H1 (cell line): ENCODE data around the gene MX1. TPM values are rescaled to one million over a fixed set of nuclear protein-coding genes. Genes with fewer than 3 reads are reported as not detected.

ENCODE experiments used
- CTCF ChIA-PET: fragments of 300-600 bp; sonication (Branson Sonifier 250); formaldehyde crosslinking; loops from one replicate; lab custom pipeline; 2021; ENCODE audit not compliant: partially characterized antibody; lab: Charles Lee
- POLR2A ChIA-PET: fragments of 300-600 bp; sonication (Branson Sonifier 250); formaldehyde crosslinking; loops from one replicate; lab custom pipeline; 2021; ENCODE audit warnings: inconsistent platforms; ENCODE audit not compliant: partially characterized antibody; lab: Charles Lee
- DNase-seq, 2 experiments: peaks; one replicate each; pipeline versions ENCODE4 v3.0.0 to v3.0.0-alpha.2; 2010 to 2022; ENCODE audit warnings: low spot score in 2 of 2, low read depth in 1 of 2, mixed read lengths in 1 of 2
- FAIRE-seq: peaks from 2 replicates; lab custom pipeline; 2011; peaks lifted over from hg19 to GRCh38; lab: Jason Lieb, UNC
- H2AFZ ChIP-seq: 2 replicates; pipeline ENCODE4 v1.8.1; 2012; ENCODE audit warnings: low read length, inconsistent platforms
- H2AK5ac ChIP-seq: 2 replicates; pipeline ENCODE4 v1.6.1; 2013; ENCODE audit warnings: low read depth, low read length
- H2BK120ac ChIP-seq: replicated peaks from 2 replicates; pipeline ENCODE3; 2013; ENCODE audit warnings: low read depth, low read length, inconsistent platforms
- H2BK12ac ChIP-seq: 2 replicates; pipeline ENCODE4 v1.6.1; 2013; ENCODE audit warnings: low read depth, low read length
- H2BK15ac ChIP-seq: 2 replicates; pipeline ENCODE4 v1.6.1; 2013; ENCODE audit warnings: low read length
- H2BK20ac ChIP-seq: 2 replicates; pipeline ENCODE4 v1.6.1; 2013; ENCODE audit warnings: low read length
- H2BK5ac ChIP-seq: 2 replicates; pipeline ENCODE4 v1.6.1; 2013; ENCODE audit warnings: low read depth, low read length
- H3K14ac ChIP-seq: 2 replicates; pipeline ENCODE4 v1.6.1; 2013; ENCODE audit warnings: inconsistent platforms; ENCODE audit not compliant: insufficient read length
- H3K18ac ChIP-seq: 2 replicates; pipeline ENCODE4 v1.6.1; 2013; ENCODE audit warnings: low read length; ENCODE audit errors: extremely low read depth
- H3K23ac ChIP-seq: 2 replicates; pipeline ENCODE4 v1.6.1; 2013; ENCODE audit warnings: inconsistent platforms; ENCODE audit not compliant: insufficient read length
- H3K23me2 ChIP-seq: 2 replicates; pipeline ENCODE4 v1.6.1; 2013; ENCODE audit warnings: low read depth, low read length
- H3K27ac ChIP-seq: 2 replicates; pipeline ENCODE4 v1.6.1; 2011; ENCODE audit warnings: low read depth, low read length, inconsistent platforms
- H3K27me3 ChIP-seq, 4 experiments: replicated peaks in 1 of 4; 1 replicate in 1 of 4; 2 replicates in 3 of 4; pipeline versions ENCODE4 v1.6.1 to v1.8.1; 2011 to 2013; ENCODE audit warnings: low read length in 3 of 4, mild to moderate bottlenecking in 3 of 4, inconsistent platforms in 2 of 4, mixed read lengths in 2 of 4, moderate library complexity in 1 of 4; ENCODE audit not compliant: control insufficient read depth in 3 of 4, insufficient read depth in 3 of 4; ENCODE audit errors: extremely low read depth in 1 of 4
- H3K36me3 ChIP-seq, 4 experiments: 2 replicates each; pipeline versions ENCODE4 v1.6.1 to v1.8.1; 2011 to 2013; ENCODE audit warnings: mild to moderate bottlenecking in 4 of 4, low read length in 3 of 4, moderate library complexity in 2 of 4, control low read depth in 1 of 4, inconsistent platforms in 1 of 4; ENCODE audit not compliant: insufficient read depth in 4 of 4, control insufficient read depth in 2 of 4
- H3K4ac ChIP-seq: replicated peaks from 2 replicates; pipeline ENCODE3; 2013; ENCODE audit warnings: low read length, low read depth, mixed read lengths, inconsistent platforms; ENCODE audit not compliant: insufficient read length
- H3K4me1 ChIP-seq, 4 experiments: replicated peaks in 1 of 4; 1 replicate in 1 of 4; 2 replicates in 3 of 4; pipeline versions ENCODE4 v1.6.1 to v1.8.1; 2011 to 2013; ENCODE audit warnings: low read length in 3 of 4, inconsistent platforms in 2 of 4, mixed read lengths in 1 of 4; ENCODE audit not compliant: insufficient read depth in 4 of 4, control insufficient read depth in 3 of 4
- H3K4me2 ChIP-seq, 2 experiments: 2 replicates each; pipeline versions ENCODE4 v1.6.1 to v1.8.1; 2011 to 2013; ENCODE audit warnings: low read depth in 2 of 2, low read length in 2 of 2, control low read depth in 1 of 2, inconsistent platforms in 1 of 2, mild to moderate bottlenecking in 1 of 2; ENCODE audit not compliant: insufficient read depth in 1 of 2
- H3K4me3 ChIP-seq, 4 experiments: fragments of 200-600, 300-600 bp in 1 of 4; sonication (generic), shearing (Covaris generic), sonication (Bioruptor Twin) in 1 of 4; 2 replicates each; pipeline versions ENCODE4 v1.5.1 to v1.8.1; 2011 to 2016; ENCODE audit warnings: low read length in 4 of 4, low read depth in 3 of 4, control low read depth in 2 of 4, inconsistent platforms in 2 of 4, mild to moderate bottlenecking in 2 of 4, mixed read lengths in 1 of 4, moderate library complexity in 1 of 4; ENCODE audit not compliant: insufficient read depth in 2 of 4; ENCODE audit errors: extremely low read depth in 1 of 4
- H3K56ac ChIP-seq: replicated peaks from 2 replicates; pipeline ENCODE3; 2013; ENCODE audit warnings: low read depth, mild to moderate bottlenecking, mixed read lengths, low read length, inconsistent platforms; ENCODE audit not compliant: insufficient read length
- H3K79me1 ChIP-seq: 2 replicates; pipeline ENCODE4 v1.6.1; 2013; ENCODE audit warnings: low read depth, low read length, control low read depth
- H3K79me2 ChIP-seq, 2 experiments: 2 replicates each; pipeline versions ENCODE4 v1.6.1 to v1.8.1; 2012 to 2013; ENCODE audit warnings: low read length in 2 of 2, mild to moderate bottlenecking in 2 of 2, inconsistent platforms in 1 of 2; ENCODE audit not compliant: insufficient read depth in 2 of 2, control insufficient read depth in 1 of 2
- H3K9ac ChIP-seq, 4 experiments: replicated peaks in 1 of 4; 1 replicate in 1 of 4; 2 replicates in 3 of 4; pipeline versions ENCODE4 v1.6.1 to v1.8.1; 2011 to 2013; ENCODE audit warnings: low read depth in 3 of 4, low read length in 3 of 4, control low read depth in 2 of 4, mild to moderate bottlenecking in 2 of 4, moderate library complexity in 2 of 4, inconsistent platforms in 1 of 4; ENCODE audit errors: extremely low read depth in 1 of 4
- H3K9me3 ChIP-seq, 2 experiments: 2 replicates each; pipeline versions ENCODE4 v1.6.1 to v1.8.1; 2012 to 2013; ENCODE audit warnings: mild to moderate bottlenecking in 2 of 2, moderate library complexity in 2 of 2, control low read depth in 1 of 2, inconsistent platforms in 1 of 2, low read depth in 1 of 2, low read length in 1 of 2, mixed read lengths in 1 of 2; ENCODE audit not compliant: insufficient read depth in 2 of 2
- H4K20me1 ChIP-seq, 2 experiments: replicated peaks in 1 of 2; 2 replicates each; pipeline versions ENCODE3 to v1.8.1; 2011 to 2013; ENCODE audit warnings: inconsistent platforms in 2 of 2, low read length in 2 of 2, mild to moderate bottlenecking in 1 of 2; ENCODE audit not compliant: insufficient read depth in 2 of 2, control insufficient read depth in 1 of 2
- H4K5ac ChIP-seq: 2 replicates; pipeline ENCODE4 v1.6.1; 2013; ENCODE audit warnings: low read length, low read depth, mixed read lengths, inconsistent platforms; ENCODE audit not compliant: insufficient read length
- H4K8ac ChIP-seq: 2 replicates; pipeline ENCODE4 v1.8.0; 2013; ENCODE audit warnings: mild to moderate bottlenecking, moderate library complexity, low read length, inconsistent platforms; ENCODE audit not compliant: insufficient read depth; ENCODE audit errors: extremely low read depth
- H4K91ac ChIP-seq: replicated peaks from 2 replicates; pipeline ENCODE3; 2013; ENCODE audit warnings: low read length, mixed read lengths, inconsistent platforms; ENCODE audit not compliant: insufficient read length
- CEBPB ChIP-seq: IDR thresholded peaks from 2 replicates; pipeline ENCODE4 v1.6.1; 2012; ENCODE audit warnings: low read depth, low read length
- E2F6 ChIP-seq: IDR thresholded peaks from 2 replicates; pipeline ENCODE4 v1.6.1; 2012; ENCODE audit warnings: inconsistent platforms
- KDM1A ChIP-seq: fragments of 200-600, 300-600 bp; sonication (generic); IDR thresholded peaks from 2 replicates; pipeline ENCODE4 v1.7.1; 2016; ENCODE audit warnings: mild to moderate bottlenecking, low read length, borderline replicate concordance
- KDM5A ChIP-seq: fragments of 200-600 bp; IDR thresholded peaks from 2 replicates; pipeline ENCODE4 v1.7.1; 2012; ENCODE audit warnings: mild to moderate bottlenecking, low read length, inconsistent platforms, mixed read lengths
- MAFK ChIP-seq: IDR thresholded peaks from 2 replicates; pipeline ENCODE4 v1.6.1; 2012; ENCODE audit warnings: low read depth, mild to moderate bottlenecking, improper control_type of control experiment, low read length
- POU5F1 ChIP-seq: IDR thresholded peaks from 2 replicates; pipeline ENCODE4 v1.6.1; 2011; ENCODE audit warnings: low read depth, mild to moderate bottlenecking, low read length, moderate library complexity
- RBBP5 ChIP-seq: IDR thresholded peaks from 2 replicates; pipeline ENCODE4 v1.7.1; 2012; ENCODE audit warnings: low read depth, mild to moderate bottlenecking, inconsistent platforms, low read length, moderate library complexity, borderline replicate concordance
- RXRA ChIP-seq: IDR thresholded peaks from 2 replicates; pipeline ENCODE4 v1.6.1; 2011; ENCODE audit warnings: low read depth, mild to moderate bottlenecking, low read length, moderate library complexity; ENCODE audit not compliant: insufficient read depth
- SAP30 ChIP-seq: fragments of 300-600 bp; sonication (generic); IDR thresholded peaks from 2 replicates; pipeline ENCODE4 v1.7.1; 2012; ENCODE audit warnings: low read length, moderate library complexity, mild to moderate bottlenecking, inconsistent platforms; ENCODE audit not compliant: insufficient read depth, insufficient replicate concordance
- SRF ChIP-seq: IDR thresholded peaks from 2 replicates; pipeline ENCODE4 v1.6.1; 2011; ENCODE audit warnings: mild to moderate bottlenecking, low read depth, low read length, moderate library complexity
- TCF12 ChIP-seq: IDR thresholded peaks from 2 replicates; pipeline ENCODE4 v1.6.1; 2011; ENCODE audit warnings: low read depth, mild to moderate bottlenecking, low read length
- WGBS, 2 experiments: shearing (Covaris generic) in 1 of 2; methylation state at CpG; one replicate each; pipeline versions ENCODE4 v1.1.6 to v1.1.7; 2013 to 2015; ENCODE audit warnings: low lambda C conversion rate in 2 of 2, mixed read lengths in 2 of 2, inconsistent platforms in 1 of 2, low coverage in 1 of 2, missing lambda C conversion rate in 1 of 2; ENCODE audit not compliant: insufficient replicate concordance in 2 of 2, insufficient coverage in 1 of 2, insufficient read length in 1 of 2; ENCODE audit errors: extremely low coverage in 1 of 2, missing lambda C conversion rate in 1 of 2; 5-methylcytosine and 5-hydroxymethylcytosine counted together
- polyA plus RNA-seq, 7 experiments: library from polyadenylated mRNA; depleted of rRNA in 3 of 7; stranded (reverse) in 5 of 7; unstranded in 2 of 7; fragments of >200 nt in 5 of 7; fragments of 200-250 nt in 2 of 7; gene quantifications; 1 replicate in 5 of 7; 2 replicates in 1 of 7; 4 replicates in 1 of 7; pipeline versions ENCODE4 v1.2.1 to v1.2.3, GENCODE V29; 2011 to 2013; ENCODE audit warnings: missing spikeins in 2 of 7, mixed read lengths in 2 of 7
- total RNA-seq: library from RNA; stranded (reverse); fragmentation: NEBNext Ultra II Directional; extraction: Animal tissue kit (Norgen Biotek cat#: 25700); gene quantifications from 2 replicates; pipeline ENCODE4 v1.2.1, GENCODE V29; 2021
- TF ChIP-seq, protein P1 (sequence below): IDR thresholded peaks from 2 replicates; pipeline ENCODE4 v1.6.1; 2012; ENCODE audit warnings: low read length, inconsistent platforms

The MX1 gene
- total and polyA plus RNA-seq, 2 of the 8 experiments (the other 6 are each of a cell fraction or from before 2014, with no cell fraction given) = 3.8 to 5.7 TPM

DNA sequence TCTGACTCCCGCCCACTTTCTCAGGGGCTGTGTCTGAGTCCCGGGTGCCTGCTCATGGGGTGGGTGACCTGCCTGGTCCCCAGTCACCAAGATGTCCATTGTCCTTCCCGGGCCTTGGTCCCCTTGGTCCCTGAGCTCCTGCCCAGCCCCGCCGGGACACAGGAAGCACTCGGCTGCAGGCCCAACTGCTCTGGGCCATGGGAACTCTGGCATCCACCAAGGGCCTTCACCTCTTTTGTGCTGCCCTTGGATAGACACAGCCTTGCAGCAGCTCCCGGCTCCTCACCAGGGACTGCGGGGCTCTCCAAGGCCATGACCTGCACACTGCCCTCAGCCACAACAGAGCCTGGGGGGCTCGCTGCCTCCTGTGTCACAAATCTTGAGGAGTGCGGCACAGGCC, 22.1 kb upstream of the MX1 start:
- H3K4me3 ChIP-seq = no peak overlapping the region
- H4K8ac ChIP-seq = no peak overlapping the region; the same call in 1 of the 2 replicates
- no peak overlapping the region for H2AK5ac ChIP-seq
- ChIA-PET CTCF (interaction anchor here (0.7 to 1.5 kb wide), 4 partner anchors 19 to 121 kb away, joined by 3 to 4 read pairs (median 3); no protein-coding TSS in a partner anchor), POLR2A (no interaction called here)
- WGBS, 2 experiments = 92% methylated on average over 10 of the region's 10 CpGs; no CpG with 5 or more reads in 1 of the 2 experiments
- no peak overlapping the region for H3K56ac ChIP-seq
- no peak overlapping the region for H4K5ac ChIP-seq
- no peak overlapping the region for H2AFZ ChIP-seq
- H3K18ac ChIP-seq = no peak overlapping the region
- no peaks in the 10 kb centered on the region for H3K27me3 ChIP-seq
- H3K4ac ChIP-seq = no peak overlapping the region
- no peak overlapping the region for H2BK5ac ChIP-seq
- H3K23me2 ChIP-seq = no peaks in the 10 kb centered on the region
- no peaks in the 10 kb centered on the region for H3K79me1 ChIP-seq
- H3K79me2 ChIP-seq = no peaks in the 10 kb centered on the region
- no peaks in the 10 kb centered on the region for H3K4me1 ChIP-seq
- H3K9me3 ChIP-seq = no peaks in the 10 kb centered on the region
- no peak overlapping the region for H3K4me2 ChIP-seq
- H3K27ac ChIP-seq = no peak overlapping the region
- H4K20me1 ChIP-seq = no peaks in the 10 kb centered on the region
- no peak overlapping the region for H4K91ac ChIP-seq
- no peak overlapping the region for H3K9ac ChIP-seq
- H3K36me3 ChIP-seq = no peaks in the 10 kb centered on the region
- DNase-seq (no peak), FAIRE-seq (no peak)
- no peak overlapping the region for H2BK15ac ChIP-seq
- H2BK20ac ChIP-seq = no peak overlapping the region
- H3K23ac ChIP-seq = no peak overlapping the region
- no peak overlapping the region for H2BK120ac ChIP-seq
- no peak overlapping the region for H3K14ac ChIP-seq
- no peak overlapping the region for H2BK12ac ChIP-seq
- TF ChIP-seq MAFK (no peak), E2F6 (no peak), SAP30 (no peak), KDM5A (no peak), POU5F1 (no peak), RBBP5 (no peak), CEBPB (no peak), KDM1A (no peak), TCF12 (no peak), SRF (no peak), RXRA (no peak)
- TF ChIP-seq, protein P1, sequence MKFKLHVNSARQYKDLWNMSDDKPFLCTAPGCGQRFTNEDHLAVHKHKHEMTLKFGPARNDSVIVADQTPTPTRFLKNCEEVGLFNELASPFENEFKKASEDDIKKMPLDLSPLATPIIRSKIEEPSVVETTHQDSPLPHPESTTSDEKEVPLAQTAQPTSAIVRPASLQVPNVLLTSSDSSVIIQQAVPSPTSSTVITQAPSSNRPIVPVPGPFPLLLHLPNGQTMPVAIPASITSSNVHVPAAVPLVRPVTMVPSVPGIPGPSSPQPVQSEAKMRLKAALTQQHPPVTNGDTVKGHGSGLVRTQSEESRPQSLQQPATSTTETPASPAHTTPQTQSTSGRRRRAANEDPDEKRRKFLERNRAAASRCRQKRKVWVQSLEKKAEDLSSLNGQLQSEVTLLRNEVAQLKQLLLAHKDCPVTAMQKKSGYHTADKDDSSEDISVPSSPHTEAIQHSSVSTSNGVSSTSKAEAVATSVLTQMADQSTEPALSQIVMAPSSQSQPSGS = no peak
